ENCODE measurements around the gene INTS7. TPM values are rescaled to one million over a fixed set of nuclear protein-coding genes. Genes with fewer than 3 reads are reported as not detected.

INTS7 gene
- total RNA-seq, 1 experiment from 2014 or later: 25.3 TPM

- Histone ChIP-seq H3K79me2 (ENCODE audit: low read length) (peaks cover 88% of the 10 kb centered on the region), H3K27me3 (ENCODE audit: low read length) (no peaks in the 10 kb centered on the region), H3K9me3 (ENCODE audit: low read length) (no peaks in the 10 kb centered on the region), H3K4me2 (ENCODE audit: low read length) (peak overlapping the region; percentile 26), H3K27ac (ENCODE audit: low read length) (peak overlapping the region; percentile 2), H3K36me3 (ENCODE audit: low read depth, low read length) (peaks cover 32% of the 10 kb centered on the region), H4K20me1 (ENCODE audit: low read length) (peaks cover 51% of the 10 kb centered on the region), H3K4me3 (ENCODE audit: low read length) (no peak overlapping the region), H2AFZ (ENCODE audit: low read length) (no peak overlapping the region), H3K4me1 (ENCODE audit: insufficient read depth, low read length) (peaks cover 40% of the 10 kb centered on the region), H3K9me2 (replicated peaks; ENCODE audit: low read length) (no peaks in the 10 kb centered on the region), H3K9ac (ENCODE audit: low read length) (no peak overlapping the region), H3F3A (ENCODE audit: low read length, unreplicated experiment) (no peaks in the 10 kb centered on the region)
- POLR2A ChIA-PET (ENCODE audit: unreplicated experiment): interaction anchor here (0.6 kb wide), 1 partner anchor 838 kb away, joined by 3 read pairs; no protein-coding TSS in a partner anchor
- DNase-seq: peak; percentile 70
- CTCF ChIA-PET: interaction anchor here (0.6 kb wide), 1 partner anchor 427 kb away, joined by 4 read pairs; no protein-coding TSS in a partner anchor
- ATAC-seq: peak; percentile 84
- BruUV-seq (replicated peaks): no TSS peak
- intact Hi-C loops (cut with micrococcal nuclease): no loop called here
- no peak for TF ChIP-seq EZH2 (IDR thresholded peaks at IDR 0.05; ENCODE audit: low read length, unreplicated experiment)
- TF ChIP-seq EZH2phosphoT487 (IDR thresholded peaks at IDR 0.05; ENCODE audit: borderline replicate concordance, low read length): no peak
These were observed 5.5 kb upstream of the INTS7 start for GRCh38 chr1:212040629-212041412.

GRCh38 chr1:212039622-212040021 is 4.3 kb upstream of the INTS7 start:
- CTCF ChIA-PET: no interaction called here
- DNase-seq: no peak
- H3K4me2 ChIP-seq (ENCODE audit: low read length): peak overlapping the region; percentile 80

GRCh38 chr1:212037900-212038299 is 2.5 kb upstream of the INTS7 start:
- Histone ChIP-seq H3K36me3 (ENCODE audit: low read depth, low read length) (peaks cover 13% of the 10 kb centered on the region), H3K79me2 (ENCODE audit: low read length) (peaks cover 91% of the 10 kb centered on the region), H3K9me2 (replicated peaks; ENCODE audit: low read length) (no peaks in the 10 kb centered on the region), H3K4me1 (ENCODE audit: insufficient read depth, low read length) (peaks cover 47% of the 10 kb centered on the region), H3K27me3 (ENCODE audit: low read length) (no peaks in the 10 kb centered on the region), H3K9ac (ENCODE audit: low read length) (no peak overlapping the region), H4K20me1 (ENCODE audit: low read length) (peaks cover 66% of the 10 kb centered on the region), H3K27ac (ENCODE audit: low read length) (no peak overlapping the region), H3K4me3 (ENCODE audit: low read length) (peak overlapping the region; percentile 88), H3K9me3 (ENCODE audit: low read length) (no peaks in the 10 kb centered on the region), H2AFZ (ENCODE audit: low read length) (no peak overlapping the region), H3F3A (ENCODE audit: low read length, unreplicated experiment) (no peaks in the 10 kb centered on the region), H3K4me2 (ENCODE audit: low read length) (peak overlapping the region; percentile 80)
- no TSS peak for BruUV-seq (replicated peaks)
- TF ChIP-seq EZH2 (IDR thresholded peaks at IDR 0.05; ENCODE audit: low read length, unreplicated experiment): no peak
- CTCF ChIA-PET: no interaction called here
- intact Hi-C loops (cut with micrococcal nuclease): loop anchor here (5.0 kb wide), 1 partner anchor 211 kb away; no protein-coding TSS in a partner anchor
- POLR2A ChIA-PET (ENCODE audit: unreplicated experiment): interaction anchor here (0.6 kb wide), 1 partner anchor 392 kb away, joined by 4 read pairs; no protein-coding TSS in a partner anchor
- DNase-seq (no peak), ATAC-seq (no peak)

More at GRCh38 chr1:212039622-212040021, 4.3 kb upstream of the INTS7 start:
- H3K27me3 ChIP-seq (ENCODE audit: low read length): no peaks in the 10 kb centered on the region
- H3K9me2 ChIP-seq (replicated peaks; ENCODE audit: low read length): no peaks in the 10 kb centered on the region
- no peak overlapping the region for H2AFZ ChIP-seq (ENCODE audit: low read length)
- H3K9me3 ChIP-seq (ENCODE audit: low read length): no peaks in the 10 kb centered on the region
- peaks cover 20% of the 10 kb centered on the region for H3K36me3 ChIP-seq (ENCODE audit: low read depth, low read length)
- H4K20me1 ChIP-seq (ENCODE audit: low read length): peaks cover 53% of the 10 kb centered on the region
- peaks cover 40% of the 10 kb centered on the region for H3K4me1 ChIP-seq (ENCODE audit: insufficient read depth, low read length)
- no peak for ATAC-seq
- H3K79me2 ChIP-seq (ENCODE audit: low read length): peaks cover 86% of the 10 kb centered on the region
- TF ChIP-seq CTCF (conservative IDR thresholded peaks at IDR 0.05; ENCODE audit: low read depth, low read length) (no peak), EZH2 (IDR thresholded peaks at IDR 0.05; ENCODE audit: low read length, unreplicated experiment) (no peak), EZH2phosphoT487 (IDR thresholded peaks at IDR 0.05; ENCODE audit: borderline replicate concordance, low read length) (no peak)
- intact Hi-C loops (cut with micrococcal nuclease): loop anchor here (5.0 kb wide), 1 partner anchor 212 kb away; no protein-coding TSS in a partner anchor
- no peak overlapping the region for H3K4me3 ChIP-seq (ENCODE audit: low read length)
- H3K9ac ChIP-seq (ENCODE audit: low read length): no peak overlapping the region
- POLR2A ChIA-PET (ENCODE audit: unreplicated experiment): no interaction called here
- H3F3A ChIP-seq (ENCODE audit: low read length, unreplicated experiment): no peaks in the 10 kb centered on the region
- H3K27ac ChIP-seq (ENCODE audit: low read length): no peak overlapping the region
- BruUV-seq (replicated peaks): no TSS peak
